ENCODE data around the gene RPRD1A.
"Not testable (repeated sequence)": the region's sequence is repeated elsewhere in the genome, so short reads cannot be mapped to it uniquely, and the experiment has no call there.

The RPRD1A gene

GRCh38 chr18:36067055-36067957 lies at the start of gene RPRD1A:
RPRD1A (minus strand) TSS chr18:36067559; CDS start chr18:36067404, 155 bp downstream.
- H3K4me1 Mint-ChIP-seq = peaks cover 36% of the 10 kb centered on the region
- DNase-seq (peak; percentile 97), ATAC-seq (peak; percentile 96)
- peak within 1 kb of the TSS; percentile 95 for H3K27ac Mint-ChIP-seq
- H3K4me3 Mint-ChIP-seq = peak within 1 kb of the TSS; percentile 87 to 97
- no peaks in the 10 kb centered on the region for H3K27me3 Mint-ChIP-seq
- H3K9me3 Mint-ChIP-seq = peaks cover 0 to 5% of the 10 kb centered on the region in 2 donors

DNA sequence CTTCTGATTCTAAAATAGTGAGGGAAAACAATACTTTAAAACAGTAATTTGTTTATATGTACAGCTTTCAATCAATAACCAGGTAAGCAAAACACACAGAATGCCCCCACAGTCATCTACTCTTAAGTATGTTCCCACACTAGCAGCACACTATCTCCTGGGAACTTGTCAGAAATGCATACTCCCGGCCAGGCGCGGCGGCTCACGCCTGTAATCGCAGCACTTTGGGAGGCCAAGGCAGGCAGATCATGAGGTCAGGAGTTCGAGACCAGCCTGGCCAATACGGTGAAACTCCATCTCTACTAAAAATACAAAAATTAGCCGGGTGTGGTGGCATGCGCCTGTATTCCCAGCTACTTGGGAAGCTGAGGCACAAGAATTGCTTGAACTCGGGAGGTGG lies 49.4 kb upstream of the RPRD1A start:
- ATAC-seq, H3K27me3 Mint-ChIP-seq, H3K9me3 Mint-ChIP-seq, H3K27ac Mint-ChIP-seq, H3K4me3 Mint-ChIP-seq, H3K4me1 Mint-ChIP-seq, DNase-seq: not testable (repeated sequence)

DNA sequence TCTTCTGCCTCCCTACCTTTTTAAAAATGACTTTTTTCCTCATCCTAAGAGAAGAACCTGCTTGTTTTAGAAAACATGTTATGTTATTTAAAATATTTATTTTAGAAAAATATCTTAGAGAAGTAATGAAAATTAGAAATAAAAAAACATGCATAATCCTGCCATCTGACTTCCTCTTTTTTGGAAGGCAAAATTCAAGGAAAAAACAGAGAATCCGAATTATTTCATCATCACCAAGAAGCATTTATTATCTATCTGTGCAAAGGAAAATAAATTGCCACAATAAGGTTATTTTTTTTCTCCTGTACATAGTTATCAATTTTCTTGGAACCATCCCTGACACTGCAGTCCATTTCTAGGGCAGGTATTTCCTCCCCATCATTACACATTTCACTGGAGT lies 47.4 kb upstream of the RPRD1A start:
- no peaks in the 10 kb centered on the region for H3K9me3 Mint-ChIP-seq
- ATAC-seq = no peak
- no peak overlapping the region for H3K4me3 Mint-ChIP-seq

GRCh38 chr18:36114251-36114650 lies 46.9 kb upstream of the RPRD1A start:
- Mint-ChIP-seq H3K4me1 (no peaks in the 10 kb centered on the region), H3K9me3 (no peaks in the 10 kb centered on the region), H3K27me3 (no peaks in the 10 kb centered on the region), H3K27ac (no peak overlapping the region), H3K4me3 (no peak overlapping the region)
- ATAC-seq (no peak), DNase-seq (no peak)

More for the DNA sequence above, 47.4 kb upstream of the RPRD1A start:
- Mint-ChIP-seq H3K27ac (no peak overlapping the region), H3K27me3 (no peaks in the 10 kb centered on the region), H3K4me1 (no peaks in the 10 kb centered on the region)
- DNase-seq = no peak

GRCh38 chr18:36112302-36112701 lies 44.9 kb upstream of the RPRD1A start:
- DNase-seq (no peak), ATAC-seq (no peak)
- H3K27me3 Mint-ChIP-seq = no peaks in the 10 kb centered on the region
- H3K27ac Mint-ChIP-seq = no peak overlapping the region
- H3K4me1 Mint-ChIP-seq = no peaks in the 10 kb centered on the region
- no peaks in the 10 kb centered on the region for H3K9me3 Mint-ChIP-seq
- no peak overlapping the region for H3K4me3 Mint-ChIP-seq

DNA sequence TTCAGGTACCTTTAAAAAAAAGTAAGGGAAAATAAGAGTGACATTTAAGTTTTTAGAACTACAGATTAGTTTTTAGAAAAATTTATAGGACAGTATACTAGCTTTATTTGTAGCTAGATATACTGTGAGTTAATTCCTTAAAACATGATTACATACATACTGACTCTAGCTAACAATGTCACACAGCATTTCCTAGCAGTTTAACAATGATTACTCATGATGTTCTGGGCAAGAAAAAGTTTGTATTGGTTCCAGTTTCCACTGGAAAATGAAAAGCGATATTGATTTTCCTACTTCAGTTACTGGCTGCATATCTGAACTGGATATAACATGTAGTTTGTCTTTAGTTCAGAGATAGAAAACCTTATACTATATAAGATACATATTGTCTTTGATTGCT lies 42.4 kb upstream of the RPRD1A start:
- Mint-ChIP-seq H3K4me1 (no peaks in the 10 kb centered on the region), H3K27ac (no peak overlapping the region)
- no peak for ATAC-seq

DNA sequence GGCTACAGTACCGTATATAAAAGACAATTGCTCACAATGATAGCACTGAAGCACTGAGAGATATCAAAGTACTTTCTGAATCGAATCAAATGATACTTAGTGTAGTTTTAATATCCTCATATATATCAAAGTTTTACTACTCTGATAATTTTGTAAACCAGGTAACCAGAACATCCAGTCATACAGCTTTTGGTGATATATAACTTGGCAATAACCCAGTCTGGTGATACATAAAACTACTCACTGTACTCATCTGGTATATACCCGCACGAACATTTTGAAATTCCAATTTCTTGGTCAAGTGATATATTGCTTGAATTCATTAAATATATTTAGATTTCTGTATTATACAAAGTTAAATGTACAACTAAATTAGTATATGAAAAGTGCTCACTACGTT lies 41.2 kb upstream of the RPRD1A start:
- no peaks in the 10 kb centered on the region for H3K9me3 Mint-ChIP-seq
- H3K4me1 Mint-ChIP-seq = no peaks in the 10 kb centered on the region
- ATAC-seq = no peak
- H3K27ac Mint-ChIP-seq = no peak overlapping the region
- no peaks in the 10 kb centered on the region for H3K27me3 Mint-ChIP-seq
- H3K4me3 Mint-ChIP-seq = no peak overlapping the region
- no peak for DNase-seq

More for the DNA sequence above, 42.4 kb upstream of the RPRD1A start:
- no peak for DNase-seq
- no peak overlapping the region for H3K4me3 Mint-ChIP-seq
- H3K9me3 Mint-ChIP-seq = no peaks in the 10 kb centered on the region
- H3K27me3 Mint-ChIP-seq = no peaks in the 10 kb centered on the region

DNA sequence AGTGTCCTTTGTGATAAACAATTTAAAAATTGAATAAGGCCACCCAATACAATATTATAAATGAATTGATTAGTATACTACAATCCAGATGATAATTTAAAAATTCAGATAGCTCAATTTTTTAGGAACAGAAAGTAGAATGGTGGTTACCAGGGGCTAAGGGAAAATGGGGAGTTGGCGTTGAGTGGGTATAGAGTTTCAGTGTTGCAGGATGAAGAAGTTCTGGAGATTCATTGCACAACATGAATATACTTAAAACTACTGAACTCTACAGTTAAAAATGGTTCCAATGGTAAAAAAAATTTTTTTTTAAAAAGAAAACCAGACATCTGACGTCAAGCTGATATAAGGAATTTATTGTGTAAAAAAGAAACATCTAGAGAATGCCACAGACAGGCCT lies 40.8 kb upstream of the RPRD1A start:
- DNase-seq (no peak), ATAC-seq (no peak)
- no peaks in the 10 kb centered on the region for H3K9me3 Mint-ChIP-seq
- no peaks in the 10 kb centered on the region for H3K4me1 Mint-ChIP-seq
- no peak overlapping the region for H3K4me3 Mint-ChIP-seq
- no peak overlapping the region for H3K27ac Mint-ChIP-seq
- no peaks in the 10 kb centered on the region for H3K27me3 Mint-ChIP-seq

GRCh38 chr18:36107477-36107876 lies 40.1 kb upstream of the RPRD1A start:
- Mint-ChIP-seq H3K4me3 (no peak overlapping the region), H3K27me3 (no peaks in the 10 kb centered on the region), H3K27ac (no peak overlapping the region), H3K9me3 (no peaks in the 10 kb centered on the region), H3K4me1 (no peaks in the 10 kb centered on the region)
- ATAC-seq (no peak), DNase-seq (no peak)

DNA sequence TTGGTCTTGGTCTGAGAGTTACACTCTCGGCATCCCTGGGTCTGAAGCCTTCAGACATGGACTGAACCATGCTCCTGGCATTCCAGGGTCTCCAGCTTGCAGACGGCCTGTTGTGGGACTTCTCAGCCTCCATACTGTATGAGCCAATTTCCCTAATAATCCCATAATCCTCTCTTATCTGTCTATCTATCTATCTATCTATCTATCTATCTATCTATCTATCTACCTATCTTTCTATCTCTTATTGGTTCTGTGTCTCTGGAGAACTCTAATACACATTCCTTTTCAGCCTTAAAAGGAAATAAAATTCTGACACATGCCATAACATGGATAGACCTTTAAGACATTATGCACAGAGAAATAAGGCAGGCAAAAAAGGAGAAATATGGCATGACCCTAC lies 37.4 kb upstream of the RPRD1A start:
- H3K9me3 Mint-ChIP-seq = no peaks in the 10 kb centered on the region
- H3K27ac Mint-ChIP-seq = no peak overlapping the region
- H3K4me1 Mint-ChIP-seq = no peaks in the 10 kb centered on the region

DNA sequence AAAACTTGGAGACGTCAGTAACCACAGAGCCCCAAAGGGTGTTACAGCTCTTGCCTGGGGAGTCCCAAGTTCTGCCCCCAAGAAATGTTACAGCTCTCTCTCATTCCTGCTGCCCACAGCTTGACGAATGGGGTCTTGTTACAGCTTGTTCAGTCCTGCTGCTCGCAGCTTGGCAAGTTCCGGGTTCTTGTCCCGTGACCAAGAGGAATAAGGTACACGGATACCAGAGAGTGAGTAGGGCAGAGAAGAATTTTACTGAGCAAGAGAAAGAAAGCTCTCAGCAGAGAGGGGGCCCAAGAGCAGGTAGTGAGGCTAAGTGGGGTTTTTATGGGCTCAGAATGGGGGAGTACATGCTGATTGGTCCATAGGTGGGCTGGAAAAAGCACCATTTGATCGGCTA lies 34.6 kb upstream of the RPRD1A start:
- H3K27ac Mint-ChIP-seq = no peak overlapping the region
- no peaks in the 10 kb centered on the region for H3K4me1 Mint-ChIP-seq
- no peak for DNase-seq
- H3K9me3 Mint-ChIP-seq = no peaks in the 10 kb centered on the region
- ATAC-seq = no peak
- peaks cover 7% of the 10 kb centered on the region for H3K27me3 Mint-ChIP-seq
- no peak overlapping the region for H3K4me3 Mint-ChIP-seq

More for the DNA sequence above, 37.4 kb upstream of the RPRD1A start:
- Mint-ChIP-seq H3K4me3 (no peak overlapping the region), H3K27me3 (peaks cover 7% of the 10 kb centered on the region)
- no peak for DNase-seq
- no peak for ATAC-seq

DNA sequence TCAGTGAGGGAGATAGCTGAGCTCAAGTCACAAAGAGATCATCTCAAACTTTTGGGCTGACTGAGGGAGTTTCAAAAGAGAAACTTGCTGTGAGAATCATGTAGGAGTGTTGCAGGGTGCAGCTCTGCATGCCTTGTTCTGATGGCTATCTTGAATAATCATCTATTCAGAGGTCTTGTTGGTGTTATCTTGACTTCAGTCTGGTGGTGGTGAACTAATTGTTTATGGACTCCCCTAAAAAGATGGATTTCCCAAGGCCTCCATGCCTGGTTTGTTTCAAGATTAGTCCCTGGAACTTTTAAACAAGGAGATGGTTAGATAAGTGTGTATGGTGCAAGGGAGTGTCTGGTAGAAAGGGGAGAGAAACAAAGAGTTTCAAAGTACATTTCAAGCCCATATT lies 32.0 kb upstream of the RPRD1A start:
- no peaks in the 10 kb centered on the region for H3K9me3 Mint-ChIP-seq

GRCh38 chr18:36096955-36097354 lies 29.6 kb upstream of the RPRD1A start:
- Mint-ChIP-seq H3K4me3 (no peak overlapping the region), H3K27me3 (peaks cover 4% of the 10 kb centered on the region), H3K4me1 (no peaks in the 10 kb centered on the region), H3K27ac (no peak overlapping the region), H3K9me3 (no peaks in the 10 kb centered on the region)
- DNase-seq = no peak
- ATAC-seq = no peak

More for the DNA sequence above, 32.0 kb upstream of the RPRD1A start:
- no peaks in the 10 kb centered on the region for H3K4me1 Mint-ChIP-seq
- ATAC-seq (no peak), DNase-seq (no peak)
- H3K27ac Mint-ChIP-seq = no peak overlapping the region
- H3K4me3 Mint-ChIP-seq = no peak overlapping the region
- peaks cover 7% of the 10 kb centered on the region for H3K27me3 Mint-ChIP-seq

DNA sequence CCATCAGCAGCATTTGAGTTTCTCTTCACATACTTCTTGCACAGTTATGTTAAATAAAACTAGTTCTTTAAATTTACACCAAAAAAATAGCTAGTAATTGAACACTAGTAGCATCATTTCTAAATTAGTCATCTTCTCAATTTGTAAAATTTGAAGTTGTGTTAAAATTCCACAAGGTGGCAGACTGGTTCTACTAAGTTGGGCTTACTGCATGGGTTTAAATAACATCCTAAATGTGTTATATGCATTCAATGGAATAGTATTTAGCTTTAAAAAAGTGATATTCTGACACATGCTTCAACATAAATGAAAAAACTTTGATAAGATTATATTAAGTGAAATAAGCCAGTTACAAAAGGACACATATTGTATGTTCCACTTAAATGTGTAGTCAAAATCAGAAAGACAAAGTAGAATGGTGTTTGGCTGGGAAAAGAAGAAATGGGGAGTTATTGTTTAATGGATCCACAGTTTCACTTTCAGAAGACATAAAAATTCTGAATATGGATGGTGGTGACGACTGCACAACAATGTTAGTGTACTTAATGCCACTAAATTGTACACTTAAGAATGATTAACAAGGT lies 28.7 kb upstream of the RPRD1A start:
- H3K27me3 Mint-ChIP-seq = no peaks in the 10 kb centered on the region
- no peak for DNase-seq
- no peak overlapping the region for H3K4me3 Mint-ChIP-seq
- H3K4me1 Mint-ChIP-seq = no peaks in the 10 kb centered on the region
- H3K27ac Mint-ChIP-seq = no peak overlapping the region
- peak; percentile 43 for ATAC-seq
- no peaks in the 10 kb centered on the region for H3K9me3 Mint-ChIP-seq

- no peak for DNase-seq
- no peak overlapping the region for H3K27ac Mint-ChIP-seq
- H3K4me3 Mint-ChIP-seq = no peak overlapping the region
- H3K9me3 Mint-ChIP-seq = no peaks in the 10 kb centered on the region
- H3K27me3 Mint-ChIP-seq = no peaks in the 10 kb centered on the region
- no peaks in the 10 kb centered on the region for H3K4me1 Mint-ChIP-seq
- no peak for ATAC-seq
Observed at GRCh38 chr18:36094431-36094830, 27.1 kb upstream of the RPRD1A start.

DNA sequence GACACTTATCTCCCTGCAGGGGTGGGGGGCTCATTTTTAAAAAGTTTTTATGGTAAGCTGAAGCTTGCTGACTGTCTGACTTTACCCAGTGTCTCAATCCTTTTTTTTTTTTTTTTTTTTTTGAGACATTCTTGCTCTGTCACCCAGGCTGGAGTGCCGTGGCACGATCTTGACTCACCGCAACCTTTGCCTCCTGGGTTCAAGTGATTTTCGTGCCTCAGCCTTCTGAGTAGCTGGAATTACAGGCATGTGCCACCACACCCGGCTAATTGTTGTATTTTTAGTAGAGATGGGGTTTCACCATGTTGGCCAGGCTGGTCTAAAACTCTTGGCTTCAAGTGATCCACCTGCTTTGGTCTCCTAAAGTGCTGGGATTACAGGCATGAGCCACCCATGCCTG lies 24.8 kb upstream of the RPRD1A start:
- H3K9me3 Mint-ChIP-seq, ATAC-seq, DNase-seq, H3K27ac Mint-ChIP-seq, H3K4me3 Mint-ChIP-seq, H3K27me3 Mint-ChIP-seq, H3K4me1 Mint-ChIP-seq: not testable (repeated sequence)
